H1 (cell line): ENCODE measurements around the gene TTC3.

ENCODE experiments used
- CEBPB ChIP-seq: IDR thresholded peaks from 2 replicates; pipeline ENCODE4 v1.6.1; 2012; ENCODE audit warnings: low read depth, low read length
- EP300 ChIP-seq, 2 experiments: IDR thresholded peaks; 1 replicate in 1 of 2; 2 replicates in 1 of 2; pipeline ENCODE4 v1.6.1; 2011 to 2012; ENCODE audit warnings: low read depth in 2 of 2, low read length in 2 of 2, mild to moderate bottlenecking in 2 of 2, borderline replicate concordance in 1 of 2, inconsistent platforms in 1 of 2, moderate library complexity in 1 of 2
- NRF1 ChIP-seq: IDR thresholded peaks from 2 replicates; pipeline ENCODE4 v1.6.1; 2011; ENCODE audit warnings: mild to moderate bottlenecking, low read depth, low read length, improper control_type of control experiment
- POLR2A ChIP-seq, 2 experiments: IDR thresholded peaks; 1 replicate in 1 of 2; 2 replicates in 1 of 2; pipeline ENCODE4 v1.6.1; 2011; ENCODE audit warnings: low read depth in 2 of 2, low read length in 2 of 2, mild to moderate bottlenecking in 2 of 2; ENCODE audit errors: control extremely low read depth in 1 of 2
- POLR2AphosphoS5 ChIP-seq: IDR thresholded peaks from 2 replicates; pipeline ENCODE4 v1.6.1; 2011; ENCODE audit warnings: low read depth, low read length
- RFX5 ChIP-seq: IDR thresholded peaks from 2 replicates; pipeline ENCODE4 v1.6.1; 2011; ENCODE audit warnings: low read depth, low read length, improper control_type of control experiment, borderline replicate concordance
- RXRA ChIP-seq: IDR thresholded peaks from 2 replicates; pipeline ENCODE4 v1.6.1; 2011; ENCODE audit warnings: low read depth, mild to moderate bottlenecking, low read length, moderate library complexity; ENCODE audit not compliant: insufficient read depth
- SIN3A ChIP-seq, 2 experiments: IDR thresholded peaks in 1 of 2; conservative IDR thresholded peaks in 1 of 2; 2 replicates each; pipeline ENCODE4 v1.6.1; 2011 to 2012; ENCODE audit warnings: low read length in 2 of 2, improper control_type of control experiment in 1 of 2, low read depth in 1 of 2, mild to moderate bottlenecking in 1 of 2
- TF ChIP-seq, protein P1 (sequence below), 3 experiments: IDR thresholded peaks; 1 replicate in 2 of 3; 2 replicates in 1 of 3; pipeline versions ENCODE4 v1.5.1 to v1.6.1; 2011; ENCODE audit warnings: low read length in 3 of 3, mild to moderate bottlenecking in 3 of 3, inconsistent platforms in 2 of 3, low read depth in 1 of 3, moderate library complexity in 1 of 3; ENCODE audit not compliant: insufficient read depth in 1 of 3; ENCODE audit errors: control extremely low read depth in 1 of 3

DNA sequence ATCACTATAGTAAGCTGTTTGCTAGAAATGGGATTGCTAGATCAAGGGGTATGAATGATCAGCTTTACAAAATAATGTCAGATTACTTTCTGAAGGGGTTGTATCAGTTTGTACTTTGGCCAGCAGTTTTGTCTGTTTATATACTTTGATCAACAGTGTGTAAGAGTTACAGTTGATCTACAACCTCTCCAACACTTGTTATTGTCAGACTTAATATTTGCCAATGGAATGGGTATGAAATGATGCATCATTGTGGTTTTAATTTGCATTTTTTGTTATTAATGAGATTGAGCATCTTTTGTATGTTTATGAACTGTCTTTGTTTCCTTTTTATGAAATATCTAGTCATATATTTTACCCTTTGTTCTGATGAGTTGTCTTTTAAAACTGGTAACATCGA lies 4.3 kb downstream of the TTC3 start:
- TF ChIP-seq RFX5 (no peak), NRF1 (no peak), POLR2A (IDR thresholded peaks at IDR 0.05; ENCODE audit: control extremely low read depth in 1 of 2, low read depth in 2 of 2, low read length in 2 of 2) (no peak), RXRA (no peak), POLR2AphosphoS5 (no peak), CEBPB (no peak), EP300 (IDR thresholded peaks at IDR 0.05; ENCODE audit: borderline replicate concordance in 1 of 2, low read depth in 2 of 2, low read length in 2 of 2) (no peak), SIN3A (conservative IDR thresholded peaks at IDR 0.05 in 1 of 2, IDR thresholded peaks at IDR 0.05 in 1 of 2; ENCODE audit: low read depth in 1 of 2, low read length in 2 of 2) (no peak)
- TF ChIP-seq, protein P1, sequence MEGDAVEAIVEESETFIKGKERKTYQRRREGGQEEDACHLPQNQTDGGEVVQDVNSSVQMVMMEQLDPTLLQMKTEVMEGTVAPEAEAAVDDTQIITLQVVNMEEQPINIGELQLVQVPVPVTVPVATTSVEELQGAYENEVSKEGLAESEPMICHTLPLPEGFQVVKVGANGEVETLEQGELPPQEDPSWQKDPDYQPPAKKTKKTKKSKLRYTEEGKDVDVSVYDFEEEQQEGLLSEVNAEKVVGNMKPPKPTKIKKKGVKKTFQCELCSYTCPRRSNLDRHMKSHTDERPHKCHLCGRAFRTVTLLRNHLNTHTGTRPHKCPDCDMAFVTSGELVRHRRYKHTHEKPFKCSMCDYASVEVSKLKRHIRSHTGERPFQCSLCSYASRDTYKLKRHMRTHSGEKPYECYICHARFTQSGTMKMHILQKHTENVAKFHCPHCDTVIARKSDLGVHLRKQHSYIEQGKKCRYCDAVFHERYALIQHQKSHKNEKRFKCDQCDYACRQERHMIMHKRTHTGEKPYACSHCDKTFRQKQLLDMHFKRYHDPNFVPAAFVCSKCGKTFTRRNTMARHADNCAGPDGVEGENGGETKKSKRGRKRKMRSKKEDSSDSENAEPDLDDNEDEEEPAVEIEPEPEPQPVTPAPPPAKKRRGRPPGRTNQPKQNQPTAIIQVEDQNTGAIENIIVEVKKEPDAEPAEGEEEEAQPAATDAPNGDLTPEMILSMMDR (IDR thresholded peaks at IDR 0.05; ENCODE audit: control extremely low read depth in 1 of 3, insufficient read depth in 1 of 3, low read depth in 1 of 3, low read length in 3 of 3) = no peak
